Activated T-helper 1 cell treated with anti-CD3 and anti-CD28 coated beads, Interleukin-2, amount 50 U/mL, for 16 hours (primary cell): Measurements from ENCODE around the gene TYK2.
A peak's percentile ranks its signal among the peaks of the same experiment; 100 is the strongest.

Experiments
- DNase-seq, 2 donors: peaks; one replicate each; pipeline ENCODE4 v3.0.0-alpha.2; 2020; ENCODE audit warnings: low read depth in 1 of 2, low spot score in 1 of 2

Gene TYK2

DNA sequence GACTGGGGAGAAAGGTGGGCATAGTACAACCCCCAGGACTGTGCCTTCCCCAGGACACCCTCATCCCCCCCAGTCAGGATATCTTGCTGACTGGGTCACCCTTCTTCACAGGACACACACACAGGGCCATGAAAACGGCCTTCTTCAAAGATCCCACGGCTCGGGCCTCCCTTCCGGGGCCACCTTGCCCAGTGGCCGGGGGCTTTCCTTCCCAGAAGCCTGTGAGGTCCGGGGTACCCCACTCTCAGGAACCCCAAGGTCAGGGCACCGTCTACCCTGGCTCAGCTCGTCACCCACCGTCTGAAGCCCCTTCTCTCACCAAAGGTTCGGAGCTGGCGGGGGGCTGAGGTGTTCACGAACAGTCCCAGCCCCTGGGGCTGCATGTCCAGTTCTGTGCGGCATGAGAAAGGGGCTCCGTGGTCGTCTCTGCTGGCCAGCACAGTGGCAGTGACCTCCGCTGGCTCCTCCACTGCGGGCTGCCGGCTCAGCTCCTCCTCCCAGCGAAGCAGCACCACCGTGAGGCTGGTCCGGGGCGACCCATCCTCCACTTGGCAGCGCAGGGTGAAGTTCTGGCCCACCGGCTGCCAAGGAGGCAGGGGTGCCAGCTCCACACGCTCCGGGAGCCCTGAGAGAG, 44.9 kb downstream of the TYK2 start:
- DNase-seq: no peak

DNA sequence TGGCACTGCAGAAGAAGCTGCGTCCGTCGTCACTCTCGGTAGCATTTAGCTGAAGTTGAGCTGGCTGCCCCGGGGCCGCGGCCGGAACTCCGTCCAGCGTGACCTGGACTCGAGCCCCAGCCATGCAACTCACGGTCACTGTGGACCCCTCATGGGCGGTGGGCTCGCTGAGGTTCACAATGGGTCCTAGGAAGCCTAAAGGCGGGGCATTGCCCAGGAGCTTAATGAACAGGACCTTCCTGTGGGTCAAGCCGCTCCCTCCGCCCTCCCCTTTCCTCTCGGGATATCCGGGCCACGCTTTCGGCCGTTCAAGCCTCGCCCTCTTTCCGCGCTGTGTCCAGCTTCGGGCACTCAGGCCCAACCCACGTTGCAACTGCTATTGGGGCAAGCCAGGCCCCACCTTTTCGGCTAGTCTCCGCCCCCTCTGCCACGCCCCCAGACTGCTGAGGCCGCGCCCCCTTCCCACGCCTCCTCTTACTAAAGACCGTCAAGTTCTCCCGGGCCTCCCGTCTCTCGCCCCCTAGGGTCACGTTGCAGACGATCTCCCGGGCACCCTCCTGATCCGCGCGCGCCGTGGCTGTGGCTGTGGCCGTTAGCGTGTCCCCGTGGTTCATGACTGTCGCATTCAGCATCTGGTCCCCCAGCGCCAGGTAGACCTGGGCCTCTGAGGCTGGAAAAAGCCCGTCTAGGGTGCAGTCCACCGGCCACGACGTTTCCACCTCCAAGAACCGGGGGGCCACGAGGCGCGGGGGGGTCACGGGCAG, 45.6 kb downstream of the TYK2 start:
- DNase-seq: no peak

DNA sequence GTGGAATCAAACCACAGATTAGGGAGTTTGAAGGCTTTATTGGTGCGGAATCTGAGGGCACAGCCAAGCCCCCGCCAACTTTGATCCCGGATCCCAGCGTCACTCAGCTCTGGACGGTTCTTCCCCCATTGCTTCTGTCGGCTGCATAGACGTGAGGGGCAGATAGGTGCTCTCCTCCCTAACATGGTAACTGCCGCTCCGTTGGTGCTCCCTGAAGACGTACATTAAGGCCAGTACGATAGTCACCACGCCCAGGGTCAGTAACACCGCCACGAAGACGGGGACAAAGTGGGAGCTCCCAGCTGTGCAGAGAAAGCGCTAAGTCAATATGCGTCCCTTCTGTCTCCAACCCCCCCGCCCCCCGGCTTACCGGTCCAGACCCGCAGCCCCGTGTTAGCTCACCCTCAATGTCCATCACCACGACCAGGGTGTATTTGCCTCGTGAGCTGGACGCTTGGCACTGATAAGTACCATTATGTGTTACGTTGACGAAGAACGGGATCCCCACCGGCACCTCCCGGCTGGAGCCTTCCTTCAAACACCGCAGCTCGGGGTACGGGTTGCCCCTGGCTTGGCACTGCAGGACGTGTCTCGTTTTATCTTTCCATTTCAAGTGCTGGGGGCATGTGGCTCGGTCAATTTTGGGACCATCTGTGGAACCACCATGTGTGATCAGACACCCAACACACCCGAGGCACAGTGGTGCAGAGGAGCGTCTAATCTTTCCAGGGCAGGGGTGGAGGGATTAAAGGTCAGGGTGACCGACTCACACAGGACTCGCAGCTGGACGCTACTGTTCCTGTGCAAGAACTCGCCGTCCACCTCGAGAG, 46.4 kb downstream of the TYK2 start:
- DNase-seq: no peak

DNA sequence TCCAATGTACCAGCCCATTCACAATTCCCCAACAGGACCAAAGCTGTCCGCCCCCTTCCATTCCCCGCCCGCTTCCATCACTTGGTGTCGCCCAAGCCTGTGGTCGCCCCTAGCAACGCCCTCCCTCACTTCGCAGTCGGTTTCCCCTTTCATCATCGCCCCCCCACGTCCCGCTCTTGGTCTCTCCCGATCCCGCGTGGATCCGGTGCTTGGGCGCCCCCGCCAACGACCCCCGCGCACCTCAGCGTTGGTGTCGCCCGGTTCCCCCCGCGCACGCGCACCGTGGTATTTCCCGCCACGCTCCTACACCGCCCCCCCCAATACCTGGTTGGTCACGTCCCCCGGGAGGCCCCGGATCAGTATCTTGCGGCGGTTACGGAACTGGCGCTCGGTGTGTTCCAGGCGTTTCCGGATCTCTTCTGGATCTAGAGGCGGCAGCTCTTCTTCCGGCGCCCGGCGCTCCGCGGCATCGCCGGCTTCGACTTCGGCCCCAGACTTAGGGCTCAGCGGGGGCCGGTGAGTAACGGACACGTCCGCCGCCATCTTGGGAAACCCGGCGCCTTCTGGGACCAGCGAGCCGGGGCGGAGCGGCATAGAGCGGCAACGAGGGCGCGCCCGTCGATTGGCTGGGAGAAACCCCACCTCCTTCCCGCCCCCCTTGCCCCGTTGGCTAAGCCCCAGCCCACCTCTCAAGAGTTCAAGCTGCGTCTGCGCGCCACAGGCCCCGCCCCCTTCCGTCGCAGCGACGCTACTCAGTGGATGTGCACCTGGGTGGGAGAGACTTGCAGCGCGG, 47.2 kb downstream of the TYK2 start, which contains the start of gene RAVER1:
Gene RAVER1, minus strand, starts transcription at position 565 of the 793 bp plus-strand sequence. Its CDS starts 22 bp downstream, at position 543.
- DNase-seq: peak; percentile 95 to 96

DNA sequence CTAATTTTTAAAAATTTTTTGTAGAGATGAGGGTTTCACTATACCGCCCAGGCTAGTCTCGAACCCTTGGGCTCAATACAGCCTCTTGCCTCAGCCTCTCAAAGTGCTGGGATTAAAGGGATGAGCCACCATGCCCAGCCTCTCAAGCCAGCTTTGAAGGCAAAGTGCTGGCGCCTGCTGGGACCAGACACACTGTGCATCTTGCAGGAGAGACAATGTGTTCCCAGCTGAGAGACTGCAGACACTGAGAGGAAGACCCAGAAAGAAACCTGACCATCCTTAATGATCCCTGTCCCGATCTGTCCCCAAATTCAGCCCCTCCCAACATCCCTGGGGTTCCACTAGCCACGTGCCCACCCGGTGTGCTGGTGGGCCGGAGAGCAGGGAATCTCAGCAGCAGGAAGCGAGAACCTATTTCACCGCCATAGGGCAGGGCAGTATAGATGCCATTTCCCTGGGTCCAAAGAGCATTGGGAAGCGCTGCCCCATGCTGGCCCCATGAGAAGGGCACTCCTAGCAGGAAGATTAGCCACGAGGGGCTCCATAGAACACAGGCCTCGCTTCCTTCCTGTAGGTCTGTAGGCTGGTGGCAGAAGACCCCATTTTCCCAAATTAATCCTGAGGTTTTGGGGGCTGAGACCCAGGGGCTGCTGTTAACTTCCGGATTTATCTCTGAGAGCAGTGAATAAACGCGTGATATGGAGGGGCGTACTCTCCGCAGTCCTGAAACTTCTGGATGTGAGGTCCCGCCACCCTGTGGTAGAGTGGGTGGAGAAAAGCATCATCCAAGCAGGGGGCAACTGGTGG, 48.0 kb downstream of the TYK2 start:
- DNase-seq: no peak

DNA sequence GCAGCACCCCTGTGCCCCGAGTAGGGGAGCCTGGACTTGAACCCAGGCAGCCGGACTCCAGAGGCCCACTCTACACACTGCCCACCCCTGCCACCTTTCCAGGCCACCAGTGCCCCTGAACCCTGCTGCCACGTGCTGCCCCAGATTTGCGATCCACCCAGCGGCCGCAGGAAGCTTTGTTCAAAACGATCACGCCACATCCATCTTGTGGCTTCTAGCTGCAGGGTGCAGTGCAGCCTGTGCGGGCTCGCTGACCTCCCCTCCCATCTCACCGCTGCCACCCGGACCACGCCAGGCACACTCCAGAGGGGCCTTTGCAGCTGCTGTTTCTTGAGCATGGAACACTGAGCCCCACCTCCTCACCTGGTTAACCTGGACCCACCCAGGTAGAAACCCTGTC, 50.8 kb downstream of the TYK2 start:
- DNase-seq: no peak

DNA sequence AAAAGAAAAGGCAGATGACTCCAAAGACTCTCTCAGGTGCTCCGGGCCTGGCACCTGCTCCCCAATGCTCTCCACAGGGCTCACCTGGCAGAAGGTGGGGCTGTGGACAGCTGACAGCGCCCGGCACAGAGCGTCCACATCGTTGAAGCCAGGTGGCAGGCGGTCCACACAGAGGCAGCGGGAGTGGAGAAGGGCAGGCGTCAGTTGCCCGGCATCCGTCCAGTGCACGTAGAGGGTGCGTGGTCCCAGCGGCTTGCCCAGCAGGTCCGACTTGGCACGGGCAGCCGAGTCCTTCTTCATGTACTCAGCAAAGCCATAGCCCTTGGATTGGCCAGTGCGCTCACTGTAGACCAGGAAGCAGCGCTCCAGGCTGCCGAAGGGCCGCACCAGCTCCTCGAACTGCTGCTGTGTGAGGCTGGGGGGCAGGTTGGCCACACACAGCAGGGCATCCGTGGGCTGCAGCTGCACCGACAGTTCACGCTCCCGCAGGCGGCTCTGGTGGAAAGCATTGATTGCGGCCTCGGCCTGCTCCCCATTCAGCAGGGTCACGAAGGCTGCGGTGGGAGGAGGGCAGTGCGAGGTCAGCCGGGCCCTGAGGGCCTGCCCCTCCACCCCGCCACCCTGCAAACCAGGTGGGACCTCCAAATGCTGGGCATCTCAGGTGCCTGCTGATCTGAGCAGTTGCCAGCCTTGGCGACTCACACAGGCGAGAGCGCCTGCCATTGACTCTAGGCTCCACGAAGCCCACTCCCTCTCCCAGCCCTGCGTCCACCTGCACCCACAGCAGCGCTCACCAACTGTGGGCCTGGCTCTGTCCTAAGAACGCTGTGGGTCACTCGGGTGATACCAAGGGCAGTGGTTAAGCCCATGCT, 51.6 kb downstream of the TYK2 start:
- DNase-seq: no peak

DNA sequence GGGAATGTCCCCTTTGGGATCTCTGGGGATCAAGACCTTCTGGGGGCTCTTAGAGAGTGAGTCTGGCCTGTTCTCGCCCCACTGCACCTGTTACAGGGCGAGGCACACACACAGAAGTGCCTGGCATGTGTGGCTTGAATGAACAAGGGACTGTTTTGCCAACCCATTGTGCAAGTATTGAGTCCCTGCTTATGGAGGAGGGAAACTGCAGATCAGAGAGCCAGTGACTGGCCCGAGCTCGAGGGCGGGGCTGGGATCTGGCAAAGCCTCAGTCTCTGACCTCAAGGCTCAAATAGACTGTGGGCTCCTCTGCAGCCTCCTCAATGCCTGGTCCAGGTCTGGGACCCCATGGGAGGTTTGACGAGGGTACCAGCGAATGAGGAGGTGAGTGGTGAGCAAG, 52.6 kb downstream of the TYK2 start:
- no peak for DNase-seq

DNA sequence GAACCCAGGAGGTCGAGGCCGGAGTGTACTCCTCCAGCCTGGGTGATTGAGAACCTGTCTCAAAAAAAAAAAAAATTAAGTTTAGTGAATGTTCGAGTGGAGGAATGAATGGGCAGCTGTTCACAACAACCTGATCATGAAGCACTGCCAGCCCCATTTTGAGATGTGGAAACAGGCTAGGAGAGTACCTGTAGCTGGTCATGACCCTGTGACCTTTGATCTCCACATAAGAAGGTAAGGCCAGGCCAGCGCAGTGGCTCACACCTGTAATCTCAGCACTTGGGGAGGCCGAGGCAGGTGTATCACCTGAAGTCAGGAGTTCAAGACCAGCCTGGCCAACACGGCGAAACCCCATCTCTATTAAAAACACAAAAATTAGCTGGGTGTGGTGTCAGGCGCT, 54.6 kb downstream of the TYK2 start:
- DNase-seq: no peak

DNA sequence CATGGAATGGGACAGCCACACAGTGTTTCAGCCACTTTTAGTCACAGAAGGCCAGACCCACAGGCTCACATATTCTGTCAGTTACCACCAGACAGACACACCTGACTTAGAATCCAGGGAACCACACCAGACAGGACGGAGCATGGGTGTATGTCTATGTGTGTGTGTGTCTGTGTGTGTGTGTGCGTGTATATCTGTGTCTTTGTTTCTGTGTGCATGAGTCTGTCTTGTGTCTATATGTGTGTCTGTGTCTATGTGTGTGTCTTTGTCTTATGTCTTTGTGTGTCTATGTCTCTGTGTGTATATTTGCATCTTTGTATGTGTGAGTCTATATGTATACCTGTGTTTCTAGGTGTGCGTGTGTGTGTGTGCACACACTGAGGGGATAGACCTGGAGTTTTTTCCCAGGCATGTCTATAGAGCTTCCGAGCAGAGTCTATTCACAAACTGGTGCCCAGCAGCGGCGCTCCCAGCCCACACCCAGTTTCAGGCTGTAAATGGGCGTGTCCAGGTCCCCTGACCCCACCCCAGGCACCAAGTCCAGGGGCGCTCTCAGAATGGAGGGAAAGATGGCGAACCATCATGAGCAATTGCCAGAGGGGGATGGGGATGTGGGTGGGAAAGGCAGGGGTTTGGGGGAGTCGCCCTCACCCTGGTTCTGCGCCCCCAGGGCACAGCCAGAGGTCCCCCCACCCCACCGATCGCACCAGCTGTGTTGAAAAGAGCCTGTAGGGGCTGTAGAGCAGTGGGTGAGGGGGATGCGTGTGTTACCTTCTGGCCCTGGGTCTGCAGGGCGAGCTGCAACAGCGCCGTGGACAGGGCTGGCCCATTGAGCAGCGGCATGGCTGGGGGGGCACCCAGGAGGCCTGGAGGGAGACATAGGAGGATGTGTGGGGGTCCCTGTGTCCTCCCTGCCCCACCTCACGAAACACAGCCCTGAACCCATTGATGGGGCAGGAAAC, 58.2 kb downstream of the TYK2 start:
- DNase-seq: no peak

DNA sequence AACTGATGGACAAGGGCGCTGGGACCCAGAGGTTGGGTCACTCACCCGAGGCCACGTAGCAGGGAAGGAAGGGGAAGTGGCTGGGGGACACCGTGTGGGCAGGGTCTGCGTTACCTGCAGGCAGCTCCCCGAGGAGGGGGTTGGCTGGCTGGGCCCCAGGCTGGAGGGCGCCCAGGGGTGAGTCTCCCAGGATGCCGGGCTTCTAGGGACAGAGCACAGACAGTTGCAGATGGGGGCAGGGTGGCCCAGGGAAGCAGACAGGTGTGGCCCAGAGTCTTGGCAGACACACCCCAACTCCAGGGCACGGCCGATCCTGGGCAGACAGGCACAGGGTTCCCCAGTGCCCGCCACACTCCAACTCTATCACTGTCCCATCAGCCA, 59.0 kb downstream of the TYK2 start:
- DNase-seq: no peak

DNA sequence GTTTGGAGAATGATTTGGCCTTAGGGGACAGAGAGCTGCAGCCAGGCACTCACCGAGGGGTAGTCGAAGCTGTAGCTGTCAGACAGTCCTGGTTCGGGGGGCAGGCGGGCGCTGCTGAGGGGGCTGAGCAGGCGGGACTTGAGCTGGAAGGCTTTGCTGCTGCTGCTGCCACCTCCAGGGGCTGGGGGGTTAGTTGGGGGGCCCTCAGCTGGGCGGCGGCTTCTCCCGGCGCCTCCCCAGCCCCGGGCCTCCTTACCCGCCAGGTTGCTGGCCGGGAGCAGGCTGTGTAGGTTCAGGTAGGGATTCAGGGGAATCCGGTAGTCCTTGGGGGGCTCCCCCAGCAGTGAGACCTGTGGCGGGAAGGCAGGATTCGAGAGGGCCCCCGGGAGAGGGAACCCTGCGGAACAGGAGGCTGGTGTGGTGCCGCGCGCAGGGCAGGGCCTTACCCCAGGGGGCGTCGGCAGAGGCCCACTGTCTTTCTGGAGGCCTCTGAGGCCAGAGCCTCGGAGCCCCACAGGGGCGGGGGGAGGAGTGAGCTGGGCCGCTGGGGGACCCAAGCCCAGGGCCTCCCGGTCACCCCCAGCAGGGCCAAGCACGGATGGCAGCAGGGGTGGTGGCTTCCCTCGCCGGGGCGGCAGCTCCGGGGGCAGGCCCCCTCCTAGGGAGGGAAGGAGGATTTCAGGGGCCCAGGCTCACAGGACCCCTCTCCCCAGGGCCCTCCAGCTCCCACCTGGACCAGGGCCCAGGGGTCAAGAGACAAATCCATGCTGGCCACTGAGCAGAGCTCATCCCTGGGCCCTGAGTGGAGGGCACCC, 59.6 kb downstream of the TYK2 start:
- no peak for DNase-seq

DNA sequence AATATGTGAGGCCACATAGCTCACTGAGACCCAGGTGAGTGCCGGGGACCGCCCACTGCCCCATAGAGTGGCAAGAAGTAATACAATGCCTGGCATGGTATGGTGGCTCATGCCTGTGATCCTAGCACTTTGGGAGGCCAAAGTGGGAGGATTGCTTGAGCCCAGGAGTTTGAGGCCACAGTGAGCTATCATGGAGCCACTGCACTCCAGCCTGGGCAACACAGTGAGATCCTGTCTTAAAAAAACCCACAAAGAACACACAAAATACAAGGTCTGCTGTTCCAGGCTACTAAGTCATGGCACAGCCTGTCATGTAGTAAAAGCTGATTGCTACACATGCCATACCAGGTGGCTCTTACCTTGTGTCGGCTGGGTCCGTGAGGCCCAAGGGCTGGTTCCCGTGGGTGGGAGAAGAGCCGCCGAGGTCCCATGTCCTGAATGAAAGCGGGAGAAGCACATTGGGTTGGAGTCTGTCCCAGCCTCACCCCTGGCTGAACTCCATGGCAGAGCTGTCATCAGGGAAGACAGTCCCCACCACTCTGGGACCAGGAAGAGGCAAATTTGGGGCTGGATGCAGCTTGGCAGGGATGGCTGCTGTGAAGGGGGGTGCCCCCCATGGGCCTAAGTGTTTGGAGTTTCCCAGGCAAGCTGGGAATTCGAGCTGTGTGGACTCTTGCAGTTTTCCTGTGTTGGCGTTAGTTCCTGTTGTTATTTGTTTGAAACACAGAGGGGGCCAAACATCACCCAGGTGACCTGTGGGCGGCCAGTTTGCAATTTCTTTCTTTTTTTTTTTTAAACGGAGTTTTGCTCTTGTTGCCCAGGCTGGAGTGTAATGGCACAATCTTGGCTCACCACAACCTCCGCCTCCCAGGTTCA, 61.3 kb downstream of the TYK2 start:
- no peak for DNase-seq

DNA sequence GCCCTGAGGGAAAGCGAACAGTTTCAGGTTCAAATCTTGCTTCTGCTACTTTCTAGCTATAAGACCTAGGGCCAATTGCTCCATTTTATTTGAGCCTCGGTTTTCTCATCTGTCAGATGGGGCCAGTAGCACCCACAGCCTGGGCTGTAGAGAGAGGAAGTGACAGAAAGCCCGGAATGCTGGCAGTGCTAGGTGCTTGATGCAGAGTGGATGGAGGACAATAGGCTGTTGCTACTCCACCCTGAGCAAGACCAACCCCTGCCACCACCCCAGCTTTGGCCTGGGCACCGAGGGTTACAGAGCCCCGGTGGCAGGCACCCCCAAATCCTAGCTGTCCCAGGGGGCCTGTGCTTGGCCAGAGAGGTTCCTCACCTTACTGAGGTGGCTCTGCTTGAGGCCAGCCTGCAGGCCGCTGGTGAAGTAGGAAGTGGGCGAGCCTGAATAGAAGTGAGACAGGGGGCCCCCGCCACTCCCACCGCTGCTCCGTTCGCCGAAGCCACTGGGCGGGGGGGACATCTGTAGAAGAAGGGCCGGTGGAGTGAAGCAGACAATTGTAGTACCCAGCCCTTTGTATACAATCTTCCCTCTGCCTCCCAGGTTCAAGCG, 62.4 kb downstream of the TYK2 start:
- no peak for DNase-seq

DNA sequence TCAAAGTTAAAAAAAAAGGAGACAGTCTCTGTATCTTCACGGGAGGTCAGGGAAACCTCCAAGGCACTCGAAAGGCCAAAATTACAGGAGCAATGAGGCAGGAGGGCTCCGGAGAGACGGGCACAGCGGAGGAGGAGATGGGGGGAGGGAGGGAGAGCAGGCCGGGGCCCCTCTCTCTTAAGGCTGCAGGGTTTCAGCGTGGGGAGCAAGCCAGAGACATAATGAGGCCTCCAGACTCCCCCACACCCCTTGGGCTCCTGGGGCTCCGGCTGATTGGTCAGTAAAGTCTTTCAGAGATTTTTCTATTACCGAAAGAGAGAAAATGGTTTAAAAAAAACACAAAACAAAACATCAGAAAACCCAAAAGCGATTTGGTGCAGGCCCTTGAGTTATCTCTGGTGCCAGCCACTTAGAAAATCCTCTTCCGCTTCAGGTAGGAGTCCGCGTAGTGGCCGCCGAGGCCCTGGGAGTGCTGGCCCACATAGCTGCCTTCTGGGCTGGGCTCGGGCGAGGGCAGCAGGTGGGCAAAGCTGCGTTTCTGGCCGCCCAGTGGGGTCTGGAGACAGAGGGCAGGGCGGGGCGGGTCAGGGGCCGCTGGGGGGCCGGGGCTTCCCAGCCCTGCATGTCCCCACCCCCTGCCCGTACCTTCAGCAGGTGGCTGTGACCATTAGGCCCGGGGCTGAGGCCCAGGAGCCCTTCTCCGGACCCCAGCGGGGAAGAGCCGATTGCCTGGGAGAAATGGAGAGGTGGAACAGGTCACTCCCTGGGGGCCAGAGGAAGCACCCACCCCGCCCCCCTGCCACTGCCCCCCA, 63.1 kb downstream of the TYK2 start:
- DNase-seq: no peak
